OCI-LY1 (cell line): Measurements from ENCODE around the gene NETO1.

Experiments
- H2AFZ ChIP-seq: fragments of 200-600 bp; sonication (generic), shearing (Covaris generic); 2 replicates; pipeline ENCODE4 v1.6.0; 2014; ENCODE audit warnings: antibody characterized with exemption, mild to moderate bottlenecking, low read length
- H3F3A ChIP-seq: fragments of 200-600 bp; sonication (generic), shearing (Covaris generic); 2 replicates; pipeline ENCODE4 v1.6.0; 2014; ENCODE audit warnings: mild to moderate bottlenecking, antibody characterized with exemption, low read length, moderate library complexity; ENCODE audit not compliant: insufficient read depth
- H3K27ac ChIP-seq: fragments of 200-600 bp; sonication (generic); 2 replicates; pipeline ENCODE4 v1.5.1; 2014; ENCODE audit warnings: low read length, mixed run types, mild to moderate bottlenecking, low read depth; ENCODE audit not compliant: poor library complexity, severe bottlenecking
- H3K27me3 ChIP-seq: fragments of 200-600 bp; sonication (generic); 2 replicates; pipeline ENCODE4 v1.6.0; 2014; ENCODE audit warnings: antibody characterized with exemption, mild to moderate bottlenecking, low read length, moderate library complexity; ENCODE audit not compliant: insufficient read depth
- H3K36me3 ChIP-seq: fragments of 200-600 bp; sonication (generic); 2 replicates; pipeline ENCODE4 v1.6.1; 2014; ENCODE audit warnings: mild to moderate bottlenecking, antibody characterized with exemption, low read length, moderate library complexity, mixed read lengths; ENCODE audit not compliant: insufficient read depth
- H3K4me1 ChIP-seq: fragments of 200-600 bp; sonication (generic); 2 replicates; pipeline ENCODE4 v1.5.1; 2014; ENCODE audit warnings: mild to moderate bottlenecking, low read length, moderate library complexity; ENCODE audit not compliant: insufficient read depth, severe bottlenecking
- H3K4me2 ChIP-seq: fragments of 200-600 bp; sonication (generic), shearing (Covaris generic); 2 replicates; pipeline ENCODE4 v1.6.1; 2014; ENCODE audit warnings: low read length
- H3K4me3 ChIP-seq: fragments of 200-600 bp; sonication (generic); 2 replicates; pipeline ENCODE4 v1.5.1; 2014; ENCODE audit warnings: low read length, low read depth, mild to moderate bottlenecking, mixed read lengths; ENCODE audit not compliant: poor library complexity, severe bottlenecking
- H3K79me2 ChIP-seq: fragments of 200-600 bp; shearing (Covaris generic); 2 replicates; pipeline ENCODE4 v1.6.1; 2016; ENCODE audit warnings: mixed run types, low read length, mixed read lengths; ENCODE audit not compliant: insufficient read depth
- H3K9ac ChIP-seq: fragments of 200-600 bp; sonication (generic), shearing (Covaris generic); 2 replicates; pipeline ENCODE4 v1.6.1; 2014; ENCODE audit warnings: mild to moderate bottlenecking, low read length, mixed read lengths
- H3K9me2 ChIP-seq: fragments of 200-600 bp; sonication (generic), shearing (Covaris generic); 2 replicates; pipeline ENCODE4 v1.6.1; 2014; ENCODE audit warnings: low read depth, mild to moderate bottlenecking, low read length, mixed read lengths
- H3K9me3 ChIP-seq: fragments of 200-600 bp; shearing (Covaris generic); 2 replicates; pipeline ENCODE4 v1.6.1; 2014; ENCODE audit warnings: low read length, mixed read lengths
- H4K20me1 ChIP-seq: fragments of 200-600 bp; sonication (generic), shearing (Covaris generic); 2 replicates; pipeline ENCODE4 v1.6.0; 2016; ENCODE audit warnings: mild to moderate bottlenecking, low read length; ENCODE audit not compliant: insufficient read depth
- CTCF ChIP-seq: fragments of 200-600 bp; sonication (generic), shearing (Covaris generic); IDR thresholded peaks from 2 replicates; pipeline ENCODE4 v1.5.1; 2017; ENCODE audit warnings: mild to moderate bottlenecking, antibody characterized with exemption, low read length, moderate library complexity, mixed read lengths
- EZH2 ChIP-seq: fragments of 200-600 bp; sonication (generic), shearing (Covaris generic); IDR thresholded peaks from 2 replicates; pipeline ENCODE4 v1.8.0; 2017; ENCODE audit warnings: borderline replicate concordance, mixed run types, mild to moderate bottlenecking, antibody characterized with exemption, low read length, moderate library complexity, mixed read lengths

NETO1 gene

GRCh38 chr18:72727776-72728175 is 140.0 kb downstream of the NETO1 start:
- Histone ChIP-seq H3K9ac (no peak overlapping the region), H3K4me1 (no peaks in the 10 kb centered on the region), H3K36me3 (no peaks in the 10 kb centered on the region), H4K20me1 (no peaks in the 10 kb centered on the region), H3K27me3 (no peaks in the 10 kb centered on the region), H3K9me2 (no peaks in the 10 kb centered on the region), H3F3A (no peaks in the 10 kb centered on the region), H3K27ac (no peak overlapping the region), H3K9me3 (no peaks in the 10 kb centered on the region), H3K79me2 (no peaks in the 10 kb centered on the region), H3K4me2 (no peak overlapping the region), H3K4me3 (no peak overlapping the region), H2AFZ (no peak overlapping the region)
- TF ChIP-seq CTCF = no peak
- no peak for TF ChIP-seq EZH2

- no peaks in the 10 kb centered on the region for H4K20me1 ChIP-seq
- no peaks in the 10 kb centered on the region for H3K27me3 ChIP-seq
- no peak overlapping the region for H3K9ac ChIP-seq
- H3K27ac ChIP-seq = no peak overlapping the region
- TF ChIP-seq EZH2 (no peak), CTCF (no peak)
- H3K4me2 ChIP-seq = no peak overlapping the region
- no peaks in the 10 kb centered on the region for H3F3A ChIP-seq
- H3K9me3 ChIP-seq = no peaks in the 10 kb centered on the region
- H3K4me1 ChIP-seq = no peaks in the 10 kb centered on the region
- H3K79me2 ChIP-seq = no peaks in the 10 kb centered on the region
- no peaks in the 10 kb centered on the region for H3K9me2 ChIP-seq
- H2AFZ ChIP-seq = no peak overlapping the region
- H3K36me3 ChIP-seq = no peaks in the 10 kb centered on the region
- no peak overlapping the region for H3K4me3 ChIP-seq
These were observed 140.6 kb downstream of the NETO1 start for GRCh38 chr18:72727038-72727655.

- TF ChIP-seq CTCF = no peak
- TF ChIP-seq EZH2 = no peak
- no peaks in the 10 kb centered on the region for H3K79me2 ChIP-seq
- H3K36me3 ChIP-seq = no peaks in the 10 kb centered on the region
- no peak overlapping the region for H3K27ac ChIP-seq
- no peak overlapping the region for H3K4me2 ChIP-seq
- H3K27me3 ChIP-seq = no peaks in the 10 kb centered on the region
- no peak overlapping the region for H2AFZ ChIP-seq
- H4K20me1 ChIP-seq = no peaks in the 10 kb centered on the region
- no peak overlapping the region for H3K9ac ChIP-seq
- no peaks in the 10 kb centered on the region for H3K9me2 ChIP-seq
- H3K4me3 ChIP-seq = no peak overlapping the region
- H3K9me3 ChIP-seq = no peaks in the 10 kb centered on the region
- H3F3A ChIP-seq = no peaks in the 10 kb centered on the region
- no peaks in the 10 kb centered on the region for H3K4me1 ChIP-seq
These were observed 141.6 kb downstream of the NETO1 start for GRCh38 chr18:72726201-72726600.
